ENCODE data around the gene PSMB4.
"Not testable (repeated sequence)": the region's sequence is repeated elsewhere in the genome, so short reads cannot be mapped to it uniquely, and the experiment has no call there.

Gene PSMB4

DNA sequence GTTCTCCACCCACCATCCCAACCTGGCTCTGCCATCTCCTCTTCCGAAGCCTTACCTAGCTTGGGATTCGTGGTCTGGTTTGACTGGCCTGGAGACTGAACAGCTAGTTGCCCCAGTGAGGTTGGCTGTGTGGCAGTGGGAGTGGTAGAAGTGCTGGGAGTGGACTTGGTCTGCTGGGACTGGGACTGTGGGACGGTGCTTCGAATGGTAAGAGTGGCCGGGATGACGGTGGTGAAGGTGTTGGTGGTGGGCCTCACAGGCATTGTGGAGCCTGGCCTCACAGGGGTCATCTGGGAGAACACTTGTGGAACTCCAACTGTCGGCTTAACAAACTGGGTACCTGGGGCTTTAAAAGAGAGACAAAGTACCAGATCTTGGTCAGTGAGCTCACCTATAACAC is 28.7 kb downstream of the PSMB4 start:
- Histone ChIP-seq H2AFZ (ENCODE audit: low read length) (no peak overlapping the region), H3K9me2 (replicated peaks; ENCODE audit: low read depth, low read length) (no peaks in the 10 kb centered on the region), H4K20me1 (ENCODE audit: insufficient read depth, low read length, poor library complexity, severe bottlenecking) (peaks cover 23% of the 10 kb centered on the region), H3K4me2 (ENCODE audit: low read depth, low read length, poor library complexity, severe bottlenecking) (no peak overlapping the region), H3K9ac (ENCODE audit: low read depth, low read length, poor library complexity, severe bottlenecking) (no peak overlapping the region), H3K27me3 (ENCODE audit: insufficient read depth, low read length, poor library complexity, severe bottlenecking) (no peaks in the 10 kb centered on the region), H3K36me3 (ENCODE audit: insufficient read depth, low read length) (peaks cover 83% of the 10 kb centered on the region), H3K4me3 (ENCODE audit: low read length, poor library complexity, severe bottlenecking) (no peak overlapping the region), H3F3A (ENCODE audit: low read depth) (no peaks in the 10 kb centered on the region), H3K79me2 (ENCODE audit: insufficient read depth, low read length) (peaks cover 43% of the 10 kb centered on the region), H3K9me3 (ENCODE audit: insufficient read depth, low read depth, low read length) (no peaks in the 10 kb centered on the region), H3K4me1 (ENCODE audit: insufficient read depth, low read length, poor library complexity, severe bottlenecking) (no peaks in the 10 kb centered on the region)
- TF ChIP-seq, protein P1, sequence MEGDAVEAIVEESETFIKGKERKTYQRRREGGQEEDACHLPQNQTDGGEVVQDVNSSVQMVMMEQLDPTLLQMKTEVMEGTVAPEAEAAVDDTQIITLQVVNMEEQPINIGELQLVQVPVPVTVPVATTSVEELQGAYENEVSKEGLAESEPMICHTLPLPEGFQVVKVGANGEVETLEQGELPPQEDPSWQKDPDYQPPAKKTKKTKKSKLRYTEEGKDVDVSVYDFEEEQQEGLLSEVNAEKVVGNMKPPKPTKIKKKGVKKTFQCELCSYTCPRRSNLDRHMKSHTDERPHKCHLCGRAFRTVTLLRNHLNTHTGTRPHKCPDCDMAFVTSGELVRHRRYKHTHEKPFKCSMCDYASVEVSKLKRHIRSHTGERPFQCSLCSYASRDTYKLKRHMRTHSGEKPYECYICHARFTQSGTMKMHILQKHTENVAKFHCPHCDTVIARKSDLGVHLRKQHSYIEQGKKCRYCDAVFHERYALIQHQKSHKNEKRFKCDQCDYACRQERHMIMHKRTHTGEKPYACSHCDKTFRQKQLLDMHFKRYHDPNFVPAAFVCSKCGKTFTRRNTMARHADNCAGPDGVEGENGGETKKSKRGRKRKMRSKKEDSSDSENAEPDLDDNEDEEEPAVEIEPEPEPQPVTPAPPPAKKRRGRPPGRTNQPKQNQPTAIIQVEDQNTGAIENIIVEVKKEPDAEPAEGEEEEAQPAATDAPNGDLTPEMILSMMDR (conservative IDR thresholded peaks at IDR 0.05; ENCODE audit: low read length): no peak
- TF ChIP-seq EZH2phosphoT487 (IDR thresholded peaks at IDR 0.05; ENCODE audit: borderline replicate concordance): no peak

DNA sequence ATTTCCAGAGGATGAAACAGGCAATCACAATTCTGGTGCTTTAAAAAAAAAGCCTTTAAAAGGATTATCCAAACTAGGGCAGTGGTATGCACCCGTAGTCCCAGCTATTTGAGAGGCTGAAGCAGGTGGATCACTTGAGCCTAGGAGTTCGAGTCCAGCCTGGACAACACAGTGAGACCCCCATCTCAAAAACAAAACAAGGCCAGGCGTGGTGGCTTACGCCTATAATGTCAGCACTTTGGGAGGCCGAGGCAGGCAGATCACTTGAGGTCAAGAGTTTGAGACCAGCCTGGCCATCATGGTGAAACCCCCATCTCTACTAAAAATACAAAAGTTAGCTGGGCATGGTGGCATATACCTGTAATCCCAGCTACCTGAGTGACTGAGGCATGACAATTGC is 34.5 kb downstream of the PSMB4 start:
- not testable (repeated sequence) for H3K4me1 ChIP-seq (ENCODE audit: insufficient read depth, low read length, poor library complexity, severe bottlenecking); H2AFZ ChIP-seq (ENCODE audit: low read length); H3K9me2 ChIP-seq (replicated peaks; ENCODE audit: low read depth, low read length); H3K4me3 ChIP-seq (ENCODE audit: low read length, poor library complexity, severe bottlenecking); H3K27me3 ChIP-seq (ENCODE audit: insufficient read depth, low read length, poor library complexity, severe bottlenecking); H3K4me2 ChIP-seq (ENCODE audit: low read depth, low read length, poor library complexity, severe bottlenecking); H3K9me3 ChIP-seq (ENCODE audit: insufficient read depth, low read depth, low read length); H3K9ac ChIP-seq (ENCODE audit: low read depth, low read length, poor library complexity, severe bottlenecking); H3F3A ChIP-seq (ENCODE audit: low read depth)
- H3K79me2 ChIP-seq (ENCODE audit: insufficient read depth, low read length): peaks cover 88% of the 10 kb centered on the region
- H4K20me1 ChIP-seq (ENCODE audit: insufficient read depth, low read length, poor library complexity, severe bottlenecking): peaks cover 66% of the 10 kb centered on the region
- H3K36me3 ChIP-seq (ENCODE audit: insufficient read depth, low read length): peaks cover 54% of the 10 kb centered on the region

DNA sequence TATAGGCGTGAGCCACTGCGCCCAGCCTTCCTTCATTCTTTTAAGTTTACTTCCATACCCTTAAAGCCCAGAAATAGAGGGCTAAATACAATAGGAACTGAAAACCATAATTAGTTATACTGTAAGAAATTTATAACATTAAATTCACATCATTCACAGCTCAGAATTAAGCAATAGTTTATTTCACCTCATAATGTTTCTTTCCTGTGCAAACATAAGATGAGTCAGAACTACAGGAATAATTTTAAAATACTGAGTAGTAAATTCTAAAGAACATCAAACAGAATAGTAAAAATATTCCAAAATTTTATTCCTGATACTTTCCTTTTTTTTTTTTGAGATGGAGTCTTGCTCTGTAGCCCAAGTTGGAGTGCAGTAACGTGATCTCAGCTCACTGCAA is 35.8 kb downstream of the PSMB4 start:
- Histone ChIP-seq H3K79me2 (ENCODE audit: insufficient read depth, low read length) (peaks cover 96% of the 10 kb centered on the region), H3K4me2 (ENCODE audit: low read depth, low read length, poor library complexity, severe bottlenecking) (no peak overlapping the region), H3K4me3 (ENCODE audit: low read length, poor library complexity, severe bottlenecking) (no peak overlapping the region), H2AFZ (ENCODE audit: low read length) (no peak overlapping the region), H3K9ac (ENCODE audit: low read depth, low read length, poor library complexity, severe bottlenecking) (no peak overlapping the region), H3K27me3 (ENCODE audit: insufficient read depth, low read length, poor library complexity, severe bottlenecking) (no peaks in the 10 kb centered on the region), H3F3A (ENCODE audit: low read depth) (no peaks in the 10 kb centered on the region), H3K9me3 (ENCODE audit: insufficient read depth, low read depth, low read length) (no peaks in the 10 kb centered on the region), H3K9me2 (replicated peaks; ENCODE audit: low read depth, low read length) (no peaks in the 10 kb centered on the region), H3K4me1 (ENCODE audit: insufficient read depth, low read length, poor library complexity, severe bottlenecking) (no peaks in the 10 kb centered on the region), H3K36me3 (ENCODE audit: insufficient read depth, low read length) (peaks cover 50% of the 10 kb centered on the region; the same call in 1 of the 2 replicates), H4K20me1 (ENCODE audit: insufficient read depth, low read length, poor library complexity, severe bottlenecking) (peaks cover 79% of the 10 kb centered on the region)
- TF ChIP-seq, protein P1 (conservative IDR thresholded peaks at IDR 0.05; ENCODE audit: low read length): no peak
- no peak for TF ChIP-seq EZH2phosphoT487 (IDR thresholded peaks at IDR 0.05; ENCODE audit: borderline replicate concordance)

DNA sequence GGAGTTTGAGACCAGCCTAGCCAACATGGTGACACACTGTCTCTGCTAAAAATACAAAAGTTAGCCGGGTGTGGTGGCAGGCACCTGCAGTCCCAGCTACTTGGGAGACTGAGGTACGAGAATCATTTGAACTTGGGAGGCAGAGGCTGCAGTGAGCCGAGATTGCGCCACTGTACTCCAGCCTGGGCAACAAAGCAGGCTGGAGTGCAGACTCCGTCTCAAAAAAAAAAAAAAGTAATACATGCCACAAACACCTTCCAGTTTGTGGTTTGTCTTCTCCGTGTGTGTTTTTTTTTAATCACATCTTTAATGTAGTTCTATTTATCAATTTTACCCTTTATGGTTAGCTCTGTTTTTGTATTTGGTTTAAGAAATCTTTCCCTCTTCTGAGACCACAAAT is 37.6 kb downstream of the PSMB4 start:
- H3K36me3 ChIP-seq (ENCODE audit: insufficient read depth, low read length): peaks cover 62% of the 10 kb centered on the region
- TF ChIP-seq EZH2phosphoT487 (IDR thresholded peaks at IDR 0.05; ENCODE audit: borderline replicate concordance): no peak
- TF ChIP-seq, protein P1 (conservative IDR thresholded peaks at IDR 0.05; ENCODE audit: low read length): no peak
- H3K79me2 ChIP-seq (ENCODE audit: insufficient read depth, low read length): peaks cover 99% of the 10 kb centered on the region
- no peak overlapping the region for H2AFZ ChIP-seq (ENCODE audit: low read length)
- no peak overlapping the region for H3K4me3 ChIP-seq (ENCODE audit: low read length, poor library complexity, severe bottlenecking)
- no peak overlapping the region for H3K9ac ChIP-seq (ENCODE audit: low read depth, low read length, poor library complexity, severe bottlenecking)
- no peaks in the 10 kb centered on the region for H3F3A ChIP-seq (ENCODE audit: low read depth)
- H3K9me2 ChIP-seq (replicated peaks; ENCODE audit: low read depth, low read length): no peaks in the 10 kb centered on the region
- H3K9me3 ChIP-seq (ENCODE audit: insufficient read depth, low read depth, low read length): no peaks in the 10 kb centered on the region
- peaks cover 85% of the 10 kb centered on the region for H4K20me1 ChIP-seq (ENCODE audit: insufficient read depth, low read length, poor library complexity, severe bottlenecking)
- H3K27me3 ChIP-seq (ENCODE audit: insufficient read depth, low read length, poor library complexity, severe bottlenecking): no peaks in the 10 kb centered on the region
- no peak overlapping the region for H3K4me2 ChIP-seq (ENCODE audit: low read depth, low read length, poor library complexity, severe bottlenecking)
- no peaks in the 10 kb centered on the region for H3K4me1 ChIP-seq (ENCODE audit: insufficient read depth, low read length, poor library complexity, severe bottlenecking)

DNA sequence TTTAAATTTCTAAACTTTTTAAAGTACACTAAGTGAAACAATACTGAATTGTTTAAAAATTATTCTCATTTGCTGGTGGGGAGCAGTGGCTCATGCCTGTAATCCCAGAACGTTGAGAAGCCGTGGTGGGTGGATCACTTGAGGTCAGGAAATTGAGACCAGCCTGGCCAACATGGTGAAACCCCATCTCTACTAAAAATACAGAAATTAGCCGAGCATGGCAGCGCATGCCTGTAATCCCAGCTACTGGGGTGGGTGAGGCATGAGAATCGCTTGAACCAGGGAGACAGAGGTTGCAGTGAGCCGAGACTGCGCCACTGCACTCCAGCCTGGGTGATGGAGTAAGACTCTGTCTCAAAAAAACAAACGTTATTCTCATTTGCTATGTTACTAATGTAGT is 38.0 kb downstream of the PSMB4 start:
- not testable (repeated sequence) for H3K4me1 ChIP-seq (ENCODE audit: insufficient read depth, low read length, poor library complexity, severe bottlenecking); H3K9ac ChIP-seq (ENCODE audit: low read depth, low read length, poor library complexity, severe bottlenecking); H2AFZ ChIP-seq (ENCODE audit: low read length); H3K27me3 ChIP-seq (ENCODE audit: insufficient read depth, low read length, poor library complexity, severe bottlenecking); H3K4me2 ChIP-seq (ENCODE audit: low read depth, low read length, poor library complexity, severe bottlenecking); H3K9me3 ChIP-seq (ENCODE audit: insufficient read depth, low read depth, low read length); H3K9me2 ChIP-seq (replicated peaks; ENCODE audit: low read depth, low read length); H3K4me3 ChIP-seq (ENCODE audit: low read length, poor library complexity, severe bottlenecking); H3F3A ChIP-seq (ENCODE audit: low read depth)
- Histone ChIP-seq H4K20me1 (ENCODE audit: insufficient read depth, low read length, poor library complexity, severe bottlenecking) (peaks cover 85% of the 10 kb centered on the region), H3K79me2 (ENCODE audit: insufficient read depth, low read length) (peaks cover 99% of the 10 kb centered on the region), H3K36me3 (ENCODE audit: insufficient read depth, low read length) (peaks cover 60% of the 10 kb centered on the region)
